KOPT-K1 (cell line): ENCODE results near the gene TCF7L2.

Source experiments
- H3K27ac ChIP-seq: fragments of 200-600 bp; sonication (generic); 2 replicates; pipeline ENCODE4 v1.5.1; 2016; ENCODE audit warnings: antibody characterized with exemption, mild to moderate bottlenecking, low read depth, low read length; ENCODE audit not compliant: poor library complexity, severe bottlenecking
- H3K36me3 ChIP-seq: fragments of 200-600 bp; sonication (generic); 2 replicates; pipeline ENCODE4 v1.5.1; 2017; ENCODE audit warnings: antibody characterized with exemption, mild to moderate bottlenecking, low read length, moderate library complexity; ENCODE audit not compliant: insufficient read depth
- H3K9me3 ChIP-seq: fragments of 200-600 bp; sonication (generic); 2 replicates; pipeline ENCODE4 v1.5.1; 2017; ENCODE audit warnings: antibody characterized with exemption, low read length, mild to moderate bottlenecking; ENCODE audit not compliant: insufficient read depth, poor library complexity, severe bottlenecking

Gene TCF7L2

GRCh38 chr10:113080061-113080924 lies 130.2 kb downstream of the TCF7L2 start:
- Histone ChIP-seq H3K27ac (no peak overlapping the region), H3K36me3 (no peaks in the 10 kb centered on the region), H3K9me3 (no peaks in the 10 kb centered on the region)

GRCh38 chr10:113080925-113081229 lies 130.8 kb downstream of the TCF7L2 start:
- Histone ChIP-seq H3K9me3 (no peaks in the 10 kb centered on the region), H3K27ac (no peak overlapping the region)

GRCh38 chr10:113084031-113084430 lies 134.0 kb downstream of the TCF7L2 start:
- H3K27ac ChIP-seq = no peak overlapping the region
- no peaks in the 10 kb centered on the region for H3K36me3 ChIP-seq
- no peaks in the 10 kb centered on the region for H3K9me3 ChIP-seq

More at GRCh38 chr10:113080925-113081229, 130.8 kb downstream of the TCF7L2 start:
- H3K36me3 ChIP-seq = no peaks in the 10 kb centered on the region

GRCh38 chr10:113085776-113086175 lies 135.7 kb downstream of the TCF7L2 start:
- Histone ChIP-seq H3K27ac (no peak overlapping the region), H3K9me3 (no peaks in the 10 kb centered on the region), H3K36me3 (no peaks in the 10 kb centered on the region)

GRCh38 chr10:113086282-113086681 lies 136.2 kb downstream of the TCF7L2 start:
- no peak overlapping the region for H3K27ac ChIP-seq

GRCh38 chr10:113087165-113088029 lies 137.3 kb downstream of the TCF7L2 start:
- no peaks in the 10 kb centered on the region for H3K36me3 ChIP-seq
- H3K9me3 ChIP-seq = no peaks in the 10 kb centered on the region
- H3K27ac ChIP-seq = no peak overlapping the region

More at GRCh38 chr10:113086282-113086681, 136.2 kb downstream of the TCF7L2 start:
- Histone ChIP-seq H3K9me3 (no peaks in the 10 kb centered on the region), H3K36me3 (no peaks in the 10 kb centered on the region)

GRCh38 chr10:113088194-113088593 lies 138.1 kb downstream of the TCF7L2 start:
- Histone ChIP-seq H3K9me3 (no peaks in the 10 kb centered on the region), H3K27ac (no peak overlapping the region), H3K36me3 (no peaks in the 10 kb centered on the region)

GRCh38 chr10:113089551-113089950 lies 139.5 kb downstream of the TCF7L2 start:
- Histone ChIP-seq H3K36me3 (no peaks in the 10 kb centered on the region), H3K27ac (no peak overlapping the region), H3K9me3 (no peaks in the 10 kb centered on the region)

GRCh38 chr10:113091920-113092319 lies 141.9 kb downstream of the TCF7L2 start:
- H3K36me3 ChIP-seq = no peaks in the 10 kb centered on the region
- no peaks in the 10 kb centered on the region for H3K9me3 ChIP-seq
- H3K27ac ChIP-seq = no peak overlapping the region

GRCh38 chr10:113093188-113094113 lies 143.4 kb downstream of the TCF7L2 start:
- no peaks in the 10 kb centered on the region for H3K9me3 ChIP-seq
- no peaks in the 10 kb centered on the region for H3K36me3 ChIP-seq
- no peak overlapping the region for H3K27ac ChIP-seq

- Histone ChIP-seq H3K27ac (no peak overlapping the region), H3K9me3 (no peaks in the 10 kb centered on the region), H3K36me3 (no peaks in the 10 kb centered on the region)
Observed at GRCh38 chr10:113094114-113094486, 144.1 kb downstream of the TCF7L2 start.

- no peaks in the 10 kb centered on the region for H3K36me3 ChIP-seq
- no peaks in the 10 kb centered on the region for H3K9me3 ChIP-seq
- H3K27ac ChIP-seq = no peak overlapping the region
Observed at GRCh38 chr10:113095419-113096127, 145.5 kb downstream of the TCF7L2 start.

GRCh38 chr10:113096128-113096996 lies 146.3 kb downstream of the TCF7L2 start:
- Histone ChIP-seq H3K9me3 (no peaks in the 10 kb centered on the region), H3K27ac (no peak overlapping the region), H3K36me3 (no peaks in the 10 kb centered on the region)
